HAP-1 (cell line): ENCODE data around the gene DOP1A.

Source experiments
- DNase-seq, 2 experiments: peaks; one replicate each; pipeline ENCODE4 v3.0.0-alpha.2; 2016 to 2020; ENCODE audit warnings: low spot score in 2 of 2
- H3K27me3 ChIP-seq: fragments of 250-450 bp; sonication (Bioruptor Pico); 2 replicates; pipeline ENCODE4 v1.5.1; 2020; ENCODE audit warnings: low read depth, mild to moderate bottlenecking, moderate library complexity
- H3K36me3 ChIP-seq: fragments of 250-450 bp; sonication (Bioruptor Pico); replicated peaks from 2 replicates; pipeline ENCODE4 v1.5.1; 2020; ENCODE audit warnings: mild to moderate bottlenecking
- H3K4me1 ChIP-seq: fragments of 250-450 bp; sonication (Bioruptor Pico); 2 replicates; pipeline ENCODE4 v1.5.1; 2020; ENCODE audit warnings: mild to moderate bottlenecking
- H3K4me3 ChIP-seq: fragments of 250-450 bp; sonication (Bioruptor Pico); 2 replicates; pipeline ENCODE4 v1.5.1; 2020; ENCODE audit warnings: mild to moderate bottlenecking, moderate library complexity
- H3K9me3 ChIP-seq: fragments of 250-450 bp; sonication (Bioruptor Pico); 2 replicates; pipeline ENCODE4 v1.5.1; 2020; ENCODE audit warnings: mild to moderate bottlenecking, moderate library complexity
- in situ Hi-C: fragments of 300-500 bp; cut with MboI; formaldehyde crosslinking; loops from 3 replicates; pipeline ENCODE4 v1.14.3; 2020; ENCODE audit warnings: low sequenced_read_pairs, inconsistent platforms, mixed read lengths

The DOP1A gene, protein sequence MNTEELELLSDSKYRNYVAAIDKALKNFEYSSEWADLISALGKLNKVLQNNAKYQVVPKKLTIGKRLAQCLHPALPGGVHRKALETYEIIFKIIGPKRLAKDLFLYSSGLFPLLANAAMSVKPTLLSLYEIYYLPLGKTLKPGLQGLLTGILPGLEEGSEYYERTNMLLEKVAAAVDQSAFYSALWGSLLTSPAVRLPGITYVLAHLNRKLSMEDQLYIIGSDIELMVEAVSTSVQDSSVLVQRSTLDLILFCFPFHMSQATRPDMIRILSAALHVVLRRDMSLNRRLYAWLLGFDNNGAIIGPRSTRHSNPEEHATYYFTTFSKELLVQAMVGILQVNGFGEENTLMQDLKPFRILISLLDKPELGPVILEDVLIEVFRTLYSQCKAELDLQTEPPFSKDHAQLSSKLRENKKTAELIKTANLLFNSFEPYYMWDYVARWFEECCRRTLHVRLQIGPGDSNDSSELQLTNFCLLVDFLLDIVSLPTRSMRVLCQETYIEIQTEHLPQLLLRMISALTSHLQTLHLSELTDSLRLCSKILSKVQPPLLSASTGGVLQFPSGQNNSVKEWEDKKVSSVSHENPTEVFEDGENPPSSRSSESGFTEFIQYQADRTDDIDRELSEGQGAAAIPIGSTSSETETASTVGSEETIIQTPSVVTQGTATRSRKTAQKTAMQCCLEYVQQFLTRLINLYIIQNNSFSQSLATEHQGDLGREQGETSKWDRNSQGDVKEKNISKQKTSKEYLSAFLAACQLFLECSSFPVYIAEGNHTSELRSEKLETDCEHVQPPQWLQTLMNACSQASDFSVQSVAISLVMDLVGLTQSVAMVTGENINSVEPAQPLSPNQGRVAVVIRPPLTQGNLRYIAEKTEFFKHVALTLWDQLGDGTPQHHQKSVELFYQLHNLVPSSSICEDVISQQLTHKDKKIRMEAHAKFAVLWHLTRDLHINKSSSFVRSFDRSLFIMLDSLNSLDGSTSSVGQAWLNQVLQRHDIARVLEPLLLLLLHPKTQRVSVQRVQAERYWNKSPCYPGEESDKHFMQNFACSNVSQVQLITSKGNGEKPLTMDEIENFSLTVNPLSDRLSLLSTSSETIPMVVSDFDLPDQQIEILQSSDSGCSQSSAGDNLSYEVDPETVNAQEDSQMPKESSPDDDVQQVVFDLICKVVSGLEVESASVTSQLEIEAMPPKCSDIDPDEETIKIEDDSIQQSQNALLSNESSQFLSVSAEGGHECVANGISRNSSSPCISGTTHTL (N-terminal part only)

GRCh38 chr6:83067448-83068439 is at the start of gene DOP1A:
Gene DOP1A, plus strand, starts transcription at chr6:83067671. Its CDS starts 29,307 bp downstream, at chr6:83096978.
- no peaks in the 10 kb centered on the region for H3K27me3 ChIP-seq
- H3K36me3 ChIP-seq = no peaks in the 10 kb centered on the region
- peak; percentile 88 to 97 for DNase-seq
- H3K4me1 ChIP-seq = peaks cover 6% of the 10 kb centered on the region; the same call in 1 of the 2 replicates
- H3K4me3 ChIP-seq = peak within 1 kb of the TSS; percentile 73
- in situ Hi-C loops = loop anchor here (10.0 kb wide), 1 partner anchor 447 kb away; the partner anchor contains the start of gene PRSS35
- H3K9me3 ChIP-seq = no peaks in the 10 kb centered on the region

DNA sequence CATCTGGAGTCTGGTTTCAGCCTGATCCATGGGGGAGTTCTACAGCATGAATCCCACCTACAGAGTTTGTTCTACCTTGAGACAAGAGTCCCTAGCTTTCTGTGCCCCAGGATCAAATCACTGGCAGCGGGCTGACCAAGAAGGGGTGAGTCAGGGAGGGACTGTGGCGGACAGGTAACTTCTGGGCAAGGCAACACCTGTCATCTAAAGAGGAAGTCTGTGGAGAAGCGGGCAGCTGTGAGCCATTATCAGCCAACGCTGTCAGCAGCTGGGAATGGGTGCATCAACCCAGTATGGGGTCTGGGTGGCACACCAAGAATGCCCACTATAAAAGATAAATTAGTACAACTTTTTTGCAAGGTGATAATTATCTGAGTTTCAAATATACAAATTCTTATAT is 47.7 kb upstream of the DOP1A start:
- no peak for DNase-seq
- no peaks in the 10 kb centered on the region for H3K9me3 ChIP-seq
- in situ Hi-C loops = no loop called here
- H3K4me1 ChIP-seq = no peaks in the 10 kb centered on the region
- H3K27me3 ChIP-seq = no peaks in the 10 kb centered on the region
- H3K4me3 ChIP-seq = no peak overlapping the region
- peaks cover 20% of the 10 kb centered on the region for H3K36me3 ChIP-seq

GRCh38 chr6:83031689-83032088 is 35.8 kb upstream of the DOP1A start:
- in situ Hi-C loops = no loop called here
- no peaks in the 10 kb centered on the region for H3K4me1 ChIP-seq
- no peaks in the 10 kb centered on the region for H3K27me3 ChIP-seq
- H3K36me3 ChIP-seq = peaks cover 11% of the 10 kb centered on the region
- no peak overlapping the region for H3K4me3 ChIP-seq
- peaks cover 10% of the 10 kb centered on the region for H3K9me3 ChIP-seq
- DNase-seq = no peak

DNA sequence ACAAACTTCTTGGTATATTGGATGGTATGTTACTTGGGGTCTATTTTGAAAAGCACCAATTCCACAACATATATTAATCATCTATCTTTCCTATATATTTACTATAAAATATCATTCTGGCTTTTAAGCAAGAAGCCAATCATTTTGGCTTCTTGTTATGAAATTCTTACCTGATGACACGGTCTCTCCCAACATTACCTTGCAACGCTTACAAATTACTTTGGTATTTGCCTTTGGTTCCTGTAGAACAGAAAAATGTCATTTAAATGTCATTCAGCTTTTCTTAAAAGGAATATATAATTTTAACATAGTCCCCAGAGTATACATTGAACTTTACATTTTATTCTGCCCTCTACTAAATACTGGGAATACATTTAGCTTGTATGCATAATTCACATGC is 29.2 kb upstream of the DOP1A start:
- in situ Hi-C loops = no loop called here
- H3K9me3 ChIP-seq = no peaks in the 10 kb centered on the region
- H3K27me3 ChIP-seq = no peaks in the 10 kb centered on the region
- H3K36me3 ChIP-seq = no peaks in the 10 kb centered on the region
- no peak overlapping the region for H3K4me3 ChIP-seq
- H3K4me1 ChIP-seq = no peaks in the 10 kb centered on the region
- no peak for DNase-seq

GRCh38 chr6:83042467-83043053 is 24.9 kb upstream of the DOP1A start:
- Histone ChIP-seq H3K4me3 (no peak overlapping the region), H3K9me3 (no peaks in the 10 kb centered on the region), H3K27me3 (no peaks in the 10 kb centered on the region), H3K4me1 (0 out of 2 replicates have a peak, but pooled peaks cover 2% of the 10 kb centered on the region), H3K36me3 (peaks cover 4% of the 10 kb centered on the region; the same call in 1 of the 2 replicates)
- DNase-seq = no peak
- in situ Hi-C loops = no loop called here

GRCh38 chr6:83044091-83044768 is 23.2 kb upstream of the DOP1A start:
- 0 out of 2 replicates have a peak, but pooled peaks cover 2% of the 10 kb centered on the region for H3K4me1 ChIP-seq
- in situ Hi-C loops = no loop called here
- H3K4me3 ChIP-seq = no peak overlapping the region
- peaks cover 4% of the 10 kb centered on the region; the same call in 1 of the 2 replicates for H3K36me3 ChIP-seq
- no peak for DNase-seq
- H3K27me3 ChIP-seq = no peaks in the 10 kb centered on the region
- H3K9me3 ChIP-seq = no peaks in the 10 kb centered on the region

DNA sequence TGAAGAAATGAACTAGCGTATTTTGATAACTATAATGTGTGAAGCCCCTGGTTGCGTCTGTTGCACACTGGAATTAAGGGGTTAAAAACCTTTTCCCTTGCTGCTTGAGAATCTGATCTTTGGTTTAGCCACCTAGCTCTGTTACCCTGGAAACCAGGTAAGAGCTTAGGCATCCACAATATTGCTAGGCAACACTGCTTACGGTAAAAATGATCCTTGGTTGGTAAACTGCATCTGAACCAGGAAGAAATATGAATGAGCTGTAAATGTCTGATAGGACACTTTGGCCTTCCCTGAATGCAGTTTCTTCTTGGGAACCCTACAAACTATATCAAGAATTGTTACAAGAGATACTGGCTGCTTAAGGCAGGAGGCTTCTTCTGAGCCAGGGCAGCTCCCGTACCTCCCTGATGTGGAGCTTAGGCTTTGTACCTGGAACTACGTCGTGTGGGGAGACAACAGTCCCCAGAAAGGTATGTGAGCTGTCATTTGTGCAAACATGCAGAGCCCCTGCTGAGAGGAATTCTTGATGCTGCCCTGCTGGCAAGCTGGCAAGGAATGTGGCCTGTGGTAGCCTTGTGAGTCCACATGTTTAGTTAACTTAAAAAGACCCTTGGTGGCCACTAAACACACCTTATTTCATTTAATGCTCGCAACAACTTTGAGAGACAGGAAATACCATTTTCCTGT is 20.3 kb upstream of the DOP1A start:
- Histone ChIP-seq H3K27me3 (no peaks in the 10 kb centered on the region), H3K4me1 (0 out of 2 replicates have a peak, but pooled peaks cover 2% of the 10 kb centered on the region), H3K36me3 (peaks cover 13% of the 10 kb centered on the region), H3K9me3 (no peaks in the 10 kb centered on the region), H3K4me3 (no peak overlapping the region)
- in situ Hi-C loops = no loop called here
- DNase-seq = no peak

DNA sequence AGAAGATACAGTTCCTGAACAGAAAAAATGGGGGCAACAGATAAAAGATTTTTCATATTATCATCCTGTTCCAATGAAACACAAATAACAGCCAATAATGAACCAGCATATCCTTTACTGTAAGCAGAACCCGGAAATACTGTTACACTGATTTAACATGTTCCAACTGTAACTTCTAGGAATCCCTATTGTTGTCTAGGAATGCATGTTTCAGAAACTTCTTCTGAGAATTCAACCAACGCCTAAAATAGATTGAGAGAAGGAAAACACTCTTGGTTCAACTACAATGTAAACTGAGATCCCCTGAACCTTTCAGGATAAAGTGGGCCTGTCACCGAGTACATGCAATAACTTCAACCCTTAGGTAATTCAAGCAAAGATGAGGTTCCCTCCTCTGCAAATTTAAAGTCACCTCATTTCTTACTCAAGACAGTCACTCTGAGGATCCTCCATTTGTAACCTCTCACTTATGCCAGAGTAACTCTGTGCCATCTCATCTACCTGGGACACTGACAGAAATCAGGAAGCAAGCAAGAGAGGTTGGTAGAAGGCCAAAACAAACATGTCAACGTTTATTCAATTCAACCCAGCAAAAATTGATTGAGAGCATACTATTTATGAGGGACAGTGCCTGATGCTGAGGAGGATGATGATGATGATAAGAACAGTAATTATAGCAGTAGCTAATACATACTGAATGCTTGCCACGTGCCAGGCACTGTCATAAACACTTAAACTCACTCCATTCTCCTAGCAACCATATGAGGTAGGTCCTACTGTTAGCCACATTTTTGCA is 15.9 kb upstream of the DOP1A start:
- no peaks in the 10 kb centered on the region for H3K9me3 ChIP-seq
- no peak overlapping the region for H3K4me3 ChIP-seq
- DNase-seq = no peak
- in situ Hi-C loops = loop anchor here (10.0 kb wide), 2 partner anchors 777 to 807 kb away; partner anchors contain the start of gene IBTK
- H3K36me3 ChIP-seq = peaks cover 12% of the 10 kb centered on the region
- H3K4me1 ChIP-seq = no peaks in the 10 kb centered on the region
- no peaks in the 10 kb centered on the region for H3K27me3 ChIP-seq

GRCh38 chr6:83053678-83054077 is 13.8 kb upstream of the DOP1A start:
- in situ Hi-C loops = loop anchor here (10.0 kb wide), 2 partner anchors 779 to 809 kb away; partner anchors contain the start of gene IBTK
- Histone ChIP-seq H3K27me3 (no peaks in the 10 kb centered on the region), H3K9me3 (no peaks in the 10 kb centered on the region), H3K4me1 (no peaks in the 10 kb centered on the region), H3K36me3 (peaks cover 23% of the 10 kb centered on the region), H3K4me3 (no peak overlapping the region)
- DNase-seq = no peak

DNA sequence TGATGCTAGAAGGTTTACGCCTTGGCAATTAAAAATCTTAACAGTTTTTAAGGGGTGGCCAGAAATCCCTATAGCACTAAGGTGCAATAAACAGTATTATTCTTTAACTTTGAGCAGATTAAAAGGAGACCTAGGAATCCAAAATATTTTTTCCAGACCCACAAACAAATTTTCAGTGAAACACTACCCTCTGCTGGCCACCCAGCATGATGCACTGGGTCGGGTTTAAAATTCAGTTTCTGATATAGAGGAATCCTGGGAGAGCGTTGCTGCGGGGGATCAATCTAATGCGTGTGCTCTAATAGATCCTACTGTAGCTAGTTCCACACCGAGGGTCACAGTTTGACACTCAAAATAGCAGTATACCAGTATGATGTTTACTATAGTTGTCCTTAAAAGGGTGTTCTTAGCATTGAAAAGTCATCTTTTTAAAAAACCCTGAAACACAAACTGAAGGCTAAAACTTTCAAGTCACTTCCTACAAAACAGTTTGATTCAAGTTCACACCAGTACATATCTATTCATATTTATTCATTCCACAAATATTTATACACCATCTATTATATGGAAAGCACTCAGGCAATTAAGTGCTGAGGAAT is 12.0 kb upstream of the DOP1A start:
- H3K4me1 ChIP-seq = no peaks in the 10 kb centered on the region
- peaks cover 23% of the 10 kb centered on the region for H3K36me3 ChIP-seq
- no peaks in the 10 kb centered on the region for H3K9me3 ChIP-seq
- in situ Hi-C loops = loop anchor here (10.0 kb wide), 2 partner anchors 781 to 811 kb away; partner anchors contain the start of gene IBTK
- no peak overlapping the region for H3K4me3 ChIP-seq
- H3K27me3 ChIP-seq = no peaks in the 10 kb centered on the region
- DNase-seq = peak; percentile 63 to 65
